Stimulated activated CD8-positive, alpha-beta memory T cell treated with anti-CD3 and anti-CD28 coated beads, Interleukin-7, amount 100 ng/mL, for 4 hours (primary cell): ENCODE data around the gene RAB3IL1.

Experiments
- DNase-seq, 2 donors: peaks; one replicate each; pipeline ENCODE4 v3.0.0-alpha.2; 2020; ENCODE audit warnings: low read depth in 2 of 2

The RAB3IL1 gene

DNA sequence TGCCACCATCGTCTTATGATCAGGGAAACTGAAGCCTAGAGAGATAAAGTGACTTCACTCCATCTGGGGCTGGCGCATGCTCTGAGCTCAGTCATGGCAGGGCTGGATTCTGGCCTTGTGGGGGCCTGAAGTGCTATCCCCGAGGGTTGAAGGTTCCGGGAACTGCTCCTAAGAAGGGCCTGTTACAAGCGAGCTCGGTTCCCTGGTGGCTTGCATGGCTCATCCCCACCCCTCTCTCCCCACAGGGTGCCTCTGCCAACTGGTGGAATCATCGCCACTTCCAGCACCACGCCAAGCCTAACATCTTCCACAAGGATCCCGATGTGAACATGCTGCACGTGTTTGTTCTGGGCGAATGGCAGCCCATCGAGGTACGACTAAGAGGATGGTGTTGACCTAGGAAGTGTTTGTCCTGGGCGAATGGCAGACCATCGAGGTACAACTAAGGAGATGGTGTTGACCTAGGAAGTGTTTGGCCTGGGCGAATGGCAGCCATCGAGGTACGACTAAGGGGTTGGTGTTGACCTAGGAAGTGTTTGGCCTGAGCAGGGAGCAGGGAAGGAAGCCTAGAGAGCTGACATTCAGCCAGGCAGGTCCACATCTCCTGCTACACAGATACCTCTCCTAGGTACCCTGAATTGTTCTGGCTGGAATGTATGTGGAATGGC lies 69.3 kb downstream of the RAB3IL1 start:
- DNase-seq, result no peak
